ENCODE measurements around the gene CD79B.
"Not testable (repeated sequence)": the region's sequence is repeated elsewhere in the genome, so short reads cannot be mapped to it uniquely, and the experiment has no call there.

- not testable (repeated sequence) for TF ChIP-seq RBBP5 (conservative IDR thresholded peaks at IDR 0.05); CTCF (IDR thresholded peaks at IDR 0.05 in 2 of 3, conservative IDR thresholded peaks at IDR 0.05 in 1 of 3; ENCODE audit: control insufficient read depth in 2 of 3, extremely low read depth in 1 of 3, insufficient read depth in 1 of 3, low read depth in 3 of 3, low read length in 3 of 3); RFX5 (IDR thresholded peaks at IDR 0.05; ENCODE audit: low read depth, low read length); REST (IDR thresholded peaks at IDR 0.05; ENCODE audit: low read depth, low read length); DPF2 (IDR thresholded peaks at IDR 0.05); YY1 (IDR thresholded peaks at IDR 0.05; ENCODE audit: low read depth, low read length); BACH1 (IDR thresholded peaks at IDR 0.05; ENCODE audit: borderline replicate concordance); ELK1 (IDR thresholded peaks at IDR 0.05; ENCODE audit: low read depth, low read length); CEBPB (IDR thresholded peaks at IDR 0.05; ENCODE audit: borderline replicate concordance in 1 of 2, low read depth in 2 of 2, low read length in 2 of 2); MXI1 (IDR thresholded peaks at IDR 0.05; ENCODE audit: low read depth, low read length); FOXK2 (IDR thresholded peaks at IDR 0.05); JUNB (IDR thresholded peaks at IDR 0.05); HDAC6 (IDR thresholded peaks at IDR 0.05; ENCODE audit: unreplicated experiment); EZH2 (IDR thresholded peaks at IDR 0.05; ENCODE audit: borderline replicate concordance, control insufficient read depth, low read depth, low read length)
Measured at GRCh38 chr17:63894021-63894420, 38.1 kb downstream of the CD79B start.

Measured in GM12878 (cell line).